A673 (cell line): ENCODE measurements around the gene DIAPH1.

Source experiments
- EZH2 ChIP-seq: fragments of 200-600 bp; sonication (generic); IDR thresholded peaks from 2 replicates; pipeline ENCODE4 v1.6.1; 2017; ENCODE audit warnings: borderline replicate concordance, low read depth, mild to moderate bottlenecking, mixed read lengths, antibody characterized with exemption, low read length; ENCODE audit not compliant: poor library complexity, severe bottlenecking
- TF ChIP-seq, protein P1 (sequence below): fragments of 300-800, 200-600 bp; sonication (generic); conservative IDR thresholded peaks from 2 replicates; pipeline ENCODE4 v1.5.1; 2017; ENCODE audit warnings: low read depth, mild to moderate bottlenecking, antibody characterized with exemption, low read length, moderate library complexity, mixed read lengths

- TF ChIP-seq, protein P1, sequence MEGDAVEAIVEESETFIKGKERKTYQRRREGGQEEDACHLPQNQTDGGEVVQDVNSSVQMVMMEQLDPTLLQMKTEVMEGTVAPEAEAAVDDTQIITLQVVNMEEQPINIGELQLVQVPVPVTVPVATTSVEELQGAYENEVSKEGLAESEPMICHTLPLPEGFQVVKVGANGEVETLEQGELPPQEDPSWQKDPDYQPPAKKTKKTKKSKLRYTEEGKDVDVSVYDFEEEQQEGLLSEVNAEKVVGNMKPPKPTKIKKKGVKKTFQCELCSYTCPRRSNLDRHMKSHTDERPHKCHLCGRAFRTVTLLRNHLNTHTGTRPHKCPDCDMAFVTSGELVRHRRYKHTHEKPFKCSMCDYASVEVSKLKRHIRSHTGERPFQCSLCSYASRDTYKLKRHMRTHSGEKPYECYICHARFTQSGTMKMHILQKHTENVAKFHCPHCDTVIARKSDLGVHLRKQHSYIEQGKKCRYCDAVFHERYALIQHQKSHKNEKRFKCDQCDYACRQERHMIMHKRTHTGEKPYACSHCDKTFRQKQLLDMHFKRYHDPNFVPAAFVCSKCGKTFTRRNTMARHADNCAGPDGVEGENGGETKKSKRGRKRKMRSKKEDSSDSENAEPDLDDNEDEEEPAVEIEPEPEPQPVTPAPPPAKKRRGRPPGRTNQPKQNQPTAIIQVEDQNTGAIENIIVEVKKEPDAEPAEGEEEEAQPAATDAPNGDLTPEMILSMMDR = no peak
- TF ChIP-seq EZH2 = no peak
Measured at GRCh38 chr5:141514330-141515133, 104.3 kb downstream of the DIAPH1 start.
